Skeletal muscle tissue (tissue), 4 donors: ENCODE results near the gene PKD1L1. TPM values are rescaled to one million over a fixed set of nuclear protein-coding genes. Genes with fewer than 3 reads are reported as not detected.
"Not testable (repeated sequence)": the region's sequence is repeated elsewhere in the genome, so short reads cannot be mapped to it uniquely, and the experiment has no call there.

Source experiments
- H3K27ac ChIP-seq: one replicate; pipeline ENCODE4 v1.7.0; 2013; ENCODE audit warnings: mild to moderate bottlenecking, low read depth, low read length, inconsistent platforms
- H3K27me3 ChIP-seq, 3 donors: one replicate each; pipeline ENCODE4 v1.7.0; 2013; ENCODE audit warnings: low read length in 3 of 3; ENCODE audit not compliant: control insufficient read depth in 3 of 3, insufficient read depth in 3 of 3
- H3K36me3 ChIP-seq, 3 donors: one replicate each; pipeline ENCODE4 v1.7.0; 2013; ENCODE audit warnings: low read length in 3 of 3; ENCODE audit not compliant: control insufficient read depth in 3 of 3, insufficient read depth in 3 of 3
- H3K4me1 ChIP-seq, 3 donors: one replicate each; pipeline ENCODE4 v1.7.0; 2013; ENCODE audit warnings: low read length in 3 of 3, mild to moderate bottlenecking in 3 of 3; ENCODE audit not compliant: control insufficient read depth in 3 of 3, insufficient read depth in 3 of 3
- H3K4me3 ChIP-seq, 3 donors: one replicate each; pipeline ENCODE4 v1.7.0; 2013; ENCODE audit warnings: low read length in 3 of 3
- H3K9ac ChIP-seq, 3 donors: one replicate each; pipeline ENCODE4 v1.7.0; 2013; ENCODE audit warnings: low read length in 3 of 3, mild to moderate bottlenecking in 3 of 3, moderate library complexity in 2 of 3, low read depth in 1 of 3
- H3K9me3 ChIP-seq, 3 donors: one replicate each; pipeline ENCODE4 v1.7.0; 2013; ENCODE audit warnings: low read length in 3 of 3; ENCODE audit not compliant: control insufficient read depth in 3 of 3
- total RNA-seq: library from RNA; depleted of rRNA; stranded (reverse); fragments of >200 nt; gene quantifications from one replicate; pipeline ENCODE4 v1.2.3, GENCODE V29; 2014
- donor health status: Osteomylitis.

PKD1L1 gene
- total RNA-seq, 1 donor from 2014 or later = 0.52 TPM

GRCh38 chr7:47763063-47763974, 184.9 kb downstream of the PKD1L1 start:
- Histone ChIP-seq H3K27me3 (no peaks in the 10 kb centered on the region), H3K9ac (no peak overlapping the region), H3K36me3 (no peaks in the 10 kb centered on the region), H3K27ac (no peak overlapping the region), H3K9me3 (no peaks in the 10 kb centered on the region), H3K4me1 (peaks cover 3 to 4% (median 4%) of the 10 kb centered on the region in 3 donors), H3K4me3 (no peak overlapping the region)

DNA sequence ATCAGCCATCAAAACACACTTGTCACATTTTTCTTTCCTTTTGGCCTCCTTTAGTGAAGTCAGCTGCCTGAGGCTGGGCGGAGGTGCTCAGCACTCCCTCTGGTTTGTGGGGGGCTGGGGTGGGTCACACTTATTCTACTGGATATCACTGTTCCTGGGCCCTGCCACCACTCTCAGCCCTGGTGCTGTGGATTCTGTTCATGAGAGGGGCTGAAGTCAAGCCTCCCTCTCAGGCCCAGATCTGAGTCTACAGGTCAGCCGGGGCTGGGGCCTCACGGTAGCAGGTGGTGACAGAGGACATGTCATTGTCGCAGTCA, 185.6 kb downstream of the PKD1L1 start:
- Histone ChIP-seq H3K27ac (no peak overlapping the region), H3K27me3 (no peaks in the 10 kb centered on the region), H3K4me1 (peaks cover 9 to 10% (median 10%) of the 10 kb centered on the region in 3 donors), H3K9me3 (no peaks in the 10 kb centered on the region), H3K4me3 (no peak overlapping the region), H3K9ac (no peak overlapping the region), H3K36me3 (no peaks in the 10 kb centered on the region)

DNA sequence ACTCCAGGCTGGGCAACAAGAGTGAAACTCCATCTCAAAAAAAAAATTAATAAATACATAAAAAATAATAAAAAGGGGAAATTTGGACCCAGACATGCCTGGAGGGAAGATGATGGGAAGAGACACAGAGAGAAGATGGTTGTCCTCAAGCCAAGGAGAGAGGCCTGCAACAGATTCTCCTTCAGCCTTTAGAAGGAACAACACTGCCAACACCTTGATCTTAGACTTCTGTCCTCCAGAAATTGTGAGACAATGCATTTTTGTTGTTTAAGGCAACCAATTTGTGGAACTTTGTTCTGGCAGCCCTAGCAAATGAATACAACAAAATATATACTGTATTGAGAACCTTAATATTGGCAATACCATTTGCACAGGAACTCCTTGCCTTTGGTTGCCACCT, 186.1 kb downstream of the PKD1L1 start:
- Histone ChIP-seq H3K27ac (no peak overlapping the region), H3K9ac (no peak overlapping the region), H3K27me3 (no peaks in the 10 kb centered on the region), H3K36me3 (no peaks in the 10 kb centered on the region), H3K9me3 (no peaks in the 10 kb centered on the region), H3K4me1 (peaks cover 9 to 12% (median 12%) of the 10 kb centered on the region in 3 donors), H3K4me3 (no peak overlapping the region)

DNA sequence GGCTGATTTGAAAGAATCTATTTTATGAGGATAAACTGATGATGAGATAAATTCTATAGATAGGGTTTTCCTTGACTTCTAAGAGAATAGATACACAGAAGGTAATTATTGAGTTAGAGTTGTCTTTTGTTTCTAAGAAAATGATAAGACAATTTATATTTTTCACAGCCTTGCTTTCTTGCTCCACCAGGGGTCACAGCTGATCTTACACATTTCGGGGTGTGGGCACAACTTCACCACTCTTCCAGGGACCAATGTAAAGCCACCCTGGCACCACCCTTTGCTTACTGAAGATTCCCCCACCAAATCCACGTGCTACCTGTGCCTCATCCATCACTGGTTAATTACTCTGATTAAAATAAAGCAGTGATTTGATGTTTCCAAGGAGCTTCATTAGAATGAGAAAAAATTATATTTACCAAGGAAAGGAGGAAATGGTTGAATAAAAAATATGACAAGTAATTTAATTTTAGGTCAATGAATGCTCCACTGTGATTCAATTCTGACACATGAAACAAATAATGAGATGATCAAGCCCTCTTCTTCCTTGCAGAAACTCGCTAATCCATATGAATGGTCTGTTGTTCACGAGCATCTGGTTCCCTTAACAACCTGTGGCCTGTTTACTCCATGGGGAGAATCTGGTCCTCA, 189.1 kb downstream of the PKD1L1 start:
- Histone ChIP-seq H3K27ac (no peak overlapping the region), H3K36me3 (no peaks in the 10 kb centered on the region)

GRCh38 chr7:47758546-47758945, 189.7 kb downstream of the PKD1L1 start:
- peak overlapping the region in 1 of 3 donors; percentile 13 for H3K9ac ChIP-seq
- H3K9me3 ChIP-seq = no peaks in the 10 kb centered on the region
- no peaks in the 10 kb centered on the region for H3K27me3 ChIP-seq
- no peak overlapping the region for H3K27ac ChIP-seq
- H3K4me1 ChIP-seq = peaks cover 9 to 12% (median 12%) of the 10 kb centered on the region in 3 donors
- H3K4me3 ChIP-seq = no peak overlapping the region
- no peaks in the 10 kb centered on the region for H3K36me3 ChIP-seq

More for the DNA sequence above, 189.1 kb downstream of the PKD1L1 start:
- Histone ChIP-seq H3K9ac (no peak overlapping the region), H3K4me3 (no peak overlapping the region), H3K4me1 (peaks cover 9 to 12% (median 12%) of the 10 kb centered on the region in 3 donors), H3K27me3 (no peaks in the 10 kb centered on the region), H3K9me3 (no peaks in the 10 kb centered on the region)

GRCh38 chr7:47757921-47758411, 190.3 kb downstream of the PKD1L1 start:
- H3K9me3 ChIP-seq = no peaks in the 10 kb centered on the region
- no peak overlapping the region for H3K27ac ChIP-seq
- no peaks in the 10 kb centered on the region for H3K27me3 ChIP-seq
- no peaks in the 10 kb centered on the region for H3K36me3 ChIP-seq
- peak overlapping the region in 1 of 3 donors; percentile 13 for H3K9ac ChIP-seq
- peaks cover 9 to 12% (median 12%) of the 10 kb centered on the region in 3 donors for H3K4me1 ChIP-seq
- H3K4me3 ChIP-seq = peak overlapping the region in 1 of 3 donors; percentile 23

GRCh38 chr7:47756636-47757035, 191.6 kb downstream of the PKD1L1 start:
- peaks cover 9 to 12% (median 12%) of the 10 kb centered on the region in 3 donors for H3K4me1 ChIP-seq
- H3K9ac ChIP-seq = no peak overlapping the region
- no peak overlapping the region for H3K4me3 ChIP-seq

DNA sequence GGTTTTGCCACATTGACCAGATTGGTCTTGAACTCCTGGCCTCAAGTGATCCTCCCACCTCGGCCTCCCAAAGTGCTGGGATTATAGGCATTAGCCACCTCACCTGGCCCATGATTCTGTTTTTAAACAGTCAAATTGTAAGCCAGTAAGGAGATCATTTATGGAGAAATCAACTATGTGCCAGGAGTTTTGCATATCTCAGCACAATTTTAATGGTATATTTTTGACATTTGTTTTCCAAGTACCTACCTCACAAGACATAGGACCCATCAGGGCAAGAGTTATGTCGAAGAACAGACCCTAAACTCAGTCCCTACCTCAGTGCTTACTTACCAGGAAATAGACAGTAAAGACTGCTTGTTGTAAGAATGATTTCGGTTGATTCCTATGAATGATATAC, 193.0 kb downstream of the PKD1L1 start:
- H3K27ac ChIP-seq = no peak overlapping the region
- no peaks in the 10 kb centered on the region for H3K9me3 ChIP-seq
- no peak overlapping the region for H3K4me3 ChIP-seq
- H3K9ac ChIP-seq = no peak overlapping the region
- no peaks in the 10 kb centered on the region for H3K27me3 ChIP-seq
- peaks cover 9 to 12% (median 12%) of the 10 kb centered on the region in 3 donors for H3K4me1 ChIP-seq
- no peaks in the 10 kb centered on the region for H3K36me3 ChIP-seq

More at GRCh38 chr7:47756636-47757035, 191.6 kb downstream of the PKD1L1 start:
- Histone ChIP-seq H3K9me3 (no peaks in the 10 kb centered on the region), H3K27me3 (no peaks in the 10 kb centered on the region), H3K36me3 (no peaks in the 10 kb centered on the region), H3K27ac (no peak overlapping the region)

GRCh38 chr7:47751724-47752123, 196.5 kb downstream of the PKD1L1 start:
- H3K4me3 ChIP-seq, H3K9ac ChIP-seq, H3K27me3 ChIP-seq, H3K4me1 ChIP-seq, H3K9me3 ChIP-seq, H3K27ac ChIP-seq, H3K36me3 ChIP-seq: not testable (repeated sequence)

DNA sequence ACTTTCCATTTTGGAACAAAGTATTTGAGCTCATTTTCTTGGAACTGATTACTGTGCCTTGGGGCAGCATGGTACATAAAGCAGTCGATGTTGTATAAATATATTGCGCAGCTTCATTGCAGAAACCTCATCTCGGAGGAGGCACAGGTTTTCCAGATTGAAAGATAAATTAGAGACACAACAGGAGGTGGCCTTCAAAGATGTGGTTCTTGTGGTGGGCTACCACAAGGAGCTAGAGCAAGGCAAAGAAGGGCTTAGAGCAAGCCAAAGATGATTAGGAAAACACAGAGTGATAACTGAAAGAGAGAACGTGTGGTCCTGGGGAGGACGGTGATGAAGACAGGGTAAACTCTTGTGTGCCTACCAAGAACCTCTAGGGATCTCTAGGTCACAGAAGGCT, 197.2 kb downstream of the PKD1L1 start:
- no peaks in the 10 kb centered on the region for H3K4me1 ChIP-seq
- no peaks in the 10 kb centered on the region for H3K36me3 ChIP-seq
- no peak overlapping the region for H3K4me3 ChIP-seq
- H3K27me3 ChIP-seq = no peaks in the 10 kb centered on the region
- no peaks in the 10 kb centered on the region for H3K9me3 ChIP-seq
- H3K27ac ChIP-seq = no peak overlapping the region
- H3K9ac ChIP-seq = no peak overlapping the region
